Endothelial cell of umbilical vein (primary cell): ENCODE data around the gene MEA1. TPM values are rescaled to one million over a fixed set of nuclear protein-coding genes. Genes with fewer than 3 reads are reported as not detected.
"Not testable (repeated sequence)": the region's sequence is repeated elsewhere in the genome, so short reads cannot be mapped to it uniquely, and the experiment has no call there.

Experiments used
- BruUV-seq: library from RNA; stranded (reverse); fragments of 400-500 nt; replicated peaks from 2 replicates; lab custom pipeline; 2021; lab: Mats Ljungman, UMichigan
- CTCF ChIA-PET: fragments of 300-600, 350-600 bp; sonication (Branson Sonifier 250); formaldehyde crosslinking; loops from one replicate; lab custom pipeline; 2021; ENCODE audit warnings: antibody characterized with exemption, inconsistent platforms; lab: Charles Lee
- POLR2A ChIA-PET: fragments of 300-600, 350-600 bp; sonication (Branson Sonifier 250); formaldehyde crosslinking; loops from one replicate; lab custom pipeline; 2021; ENCODE audit warnings: antibody characterized with exemption, inconsistent platforms; lab: Charles Lee
- DNase-seq: peaks from one replicate; pipeline ENCODE4 v3.0.0-alpha.2; 2011; ENCODE audit warnings: low read depth, low spot score
- FAIRE-seq: peaks from 2 replicates; lab custom pipeline; 2011; peaks lifted over from hg19 to GRCh38; lab: Jason Lieb, UNC
- H2AFZ ChIP-seq: 2 replicates; pipeline ENCODE4 v1.6.0; 2012; ENCODE audit warnings: low read depth, low read length, control low read depth, inconsistent platforms
- H3K27ac ChIP-seq: 2 replicates; pipeline ENCODE4 v1.5.1; 2011; ENCODE audit warnings: low read depth, mild to moderate bottlenecking, control low read depth, low read length, moderate library complexity; ENCODE audit not compliant: insufficient read depth
- H3K27me3 ChIP-seq, 2 experiments: 2 replicates each; pipeline versions ENCODE4 v1.6.0 to v1.6.1; 2011; ENCODE audit warnings: low read length in 2 of 2, mixed read lengths in 1 of 2; ENCODE audit not compliant: control insufficient read depth in 2 of 2, insufficient read depth in 2 of 2
- H3K36me3 ChIP-seq, 2 experiments: 2 replicates in 1 of 2; 3 replicates in 1 of 2; pipeline ENCODE4 v1.5.1; 2011; ENCODE audit warnings: low read length in 2 of 2, mild to moderate bottlenecking in 1 of 2, moderate library complexity in 1 of 2; ENCODE audit not compliant: control insufficient read depth in 2 of 2, insufficient read depth in 2 of 2; ENCODE audit errors: extremely low read depth in 1 of 2
- H3K4me1 ChIP-seq: 3 replicates; pipeline ENCODE4 v1.5.1; 2011; ENCODE audit warnings: mild to moderate bottlenecking, low read length; ENCODE audit not compliant: control insufficient read depth, insufficient read depth; ENCODE audit errors: extremely low read depth
- H3K4me2 ChIP-seq: 2 replicates; pipeline ENCODE4 v1.6.1; 2011; ENCODE audit warnings: low read length, control low read depth, mixed read lengths; ENCODE audit not compliant: insufficient read depth
- H3K4me3 ChIP-seq, 3 experiments: fragments of 200-600 bp in 1 of 3; sonication (generic), shearing (Covaris generic) in 1 of 3; replicated peaks in 1 of 3; 2 replicates each; pipeline ENCODE4 v1.5.1; 2011 to 2016; ENCODE audit warnings: control low read depth in 3 of 3, low read length in 3 of 3, mild to moderate bottlenecking in 2 of 3, inconsistent platforms in 1 of 3, low read depth in 1 of 3, moderate library complexity in 1 of 3; ENCODE audit not compliant: insufficient read depth in 1 of 3
- H3K79me2 ChIP-seq: 2 replicates; pipeline ENCODE4 v1.6.0; 2012; ENCODE audit warnings: low read length, inconsistent platforms; ENCODE audit not compliant: control insufficient read depth, insufficient read depth
- H3K9ac ChIP-seq: replicated peaks from 2 replicates; pipeline ENCODE3; 2011; ENCODE audit warnings: low read length, control low read depth; ENCODE audit not compliant: insufficient read depth; ENCODE audit errors: extremely low read depth
- H3K9me1 ChIP-seq: replicated peaks from 3 replicates; pipeline ENCODE4 v1.6.0; 2011; ENCODE audit warnings: mild to moderate bottlenecking, low read length; ENCODE audit not compliant: control insufficient read depth, insufficient read depth; ENCODE audit errors: extremely low read depth
- H3K9me3 ChIP-seq: replicated peaks from 2 replicates; pipeline ENCODE4 v1.5.1; 2012; ENCODE audit warnings: low read length, inconsistent platforms; ENCODE audit not compliant: control insufficient read depth, insufficient read depth
- H4K20me1 ChIP-seq: replicated peaks from 2 replicates; pipeline ENCODE3; 2011; ENCODE audit warnings: mild to moderate bottlenecking, low read length; ENCODE audit not compliant: control insufficient read depth, insufficient read depth; ENCODE audit errors: extremely low read depth
- CTCF ChIP-seq, 2 donors: IDR thresholded peaks; 1 replicate in 1 of 2; 2 replicates in 1 of 2; pipeline ENCODE4 v1.5.1; 2011; ENCODE audit warnings: low read length in 2 of 2, mild to moderate bottlenecking in 2 of 2, moderate library complexity in 2 of 2, control low read depth in 1 of 2, inconsistent platforms in 1 of 2, low read depth in 1 of 2; ENCODE audit not compliant: insufficient read depth in 1 of 2; ENCODE audit errors: extremely low read depth in 1 of 2
- EZH2 ChIP-seq: IDR thresholded peaks from 2 replicates; pipeline ENCODE4 v1.6.1; 2012; ENCODE audit warnings: borderline replicate concordance, low read depth, mild to moderate bottlenecking, moderate library complexity, low read length, inconsistent platforms; ENCODE audit not compliant: severe bottlenecking
- FOS ChIP-seq: IDR thresholded peaks from 2 replicates; pipeline ENCODE4 v1.6.1; 2011; ENCODE audit warnings: mild to moderate bottlenecking, low read length, moderate library complexity, borderline replicate concordance; ENCODE audit not compliant: insufficient read depth
- GATA2 ChIP-seq: IDR thresholded peaks from 2 replicates; pipeline ENCODE4 v1.7.0; 2011; ENCODE audit warnings: low read depth, mild to moderate bottlenecking, moderate library complexity, mixed read lengths, low read length; ENCODE audit not compliant: insufficient read length, insufficient read depth
- JUN ChIP-seq: IDR thresholded peaks from 2 replicates; pipeline ENCODE4 v1.6.1; 2011; ENCODE audit warnings: borderline replicate concordance, low read depth; ENCODE audit not compliant: insufficient read length, insufficient read depth
- MAX ChIP-seq: IDR thresholded peaks from 2 replicates; pipeline ENCODE4 v1.6.1; 2011; ENCODE audit not compliant: insufficient read depth, insufficient read length
- MYC ChIP-seq: IDR thresholded peaks from one replicate; pipeline ENCODE4 v1.6.1; 2011; ENCODE audit warnings: mild to moderate bottlenecking, low read depth, low read length
- POLR2A ChIP-seq: IDR thresholded peaks from 2 replicates; pipeline ENCODE4 v1.6.1; 2012; ENCODE audit warnings: low read depth, mild to moderate bottlenecking, control low read depth, low read length
- POLR2AphosphoS5 ChIP-seq: IDR thresholded peaks from 2 replicates; pipeline ENCODE4 v1.6.1; 2012; ENCODE audit warnings: low read depth, mild to moderate bottlenecking, control low read depth, low read length, moderate library complexity; ENCODE audit not compliant: insufficient read depth
- dilution Hi-C: fragments of 300-500 bp; cut with MboI; formaldehyde crosslinking; loops from one replicate; pipeline ENCODE4 v1.15.0; 2019; ENCODE audit warnings: low sequenced_read_pairs; ENCODE audit not compliant: extremely low pct_ligation_motif_present
- intact Hi-C: fragments of 100-400 bp; cut with micrococcal nuclease; formaldehyde crosslinking; loops from one replicate; pipeline ENCODE4 v1.10.0; 2022
- polyA plus RNA-seq, 4 experiments: library from polyadenylated mRNA; depleted of rRNA in 3 of 4; stranded (reverse) in 3 of 4; unstranded in 1 of 4; fragments of >200 nt; gene quantifications; 2 replicates each; pipeline versions ENCODE4 v1.2.1 to v1.2.3, GENCODE V29; 2011 to 2012; ENCODE audit warnings: missing spikeins in 1 of 4
- total RNA-seq: library from RNA; stranded (reverse); gene quantifications from 2 replicates; pipeline ENCODE4 v1.2.3, GENCODE V29; 2021

The MEA1 gene
- total and polyA plus RNA-seq, 2 donors (not counting 3 experiments of a cell fraction or from before 2014, with no cell fraction given): 62.5 to 69.5 TPM

GRCh38 chr6:43001843-43002242 lies 11.9 kb downstream of the MEA1 start:
- Histone ChIP-seq H3K9me1 (no peaks in the 10 kb centered on the region), H3K9ac (no peak overlapping the region), H4K20me1 (no peaks in the 10 kb centered on the region), H3K9me3 (no peaks in the 10 kb centered on the region), H3K4me2 (no peak overlapping the region), H3K36me3 (peaks cover 0 to 2% of the 10 kb centered on the region in 2 experiments), H3K4me3 (no peak overlapping the region), H3K27me3 (no peaks in the 10 kb centered on the region), H2AFZ (no peak overlapping the region), H3K27ac (no peak overlapping the region), H3K79me2 (no peaks in the 10 kb centered on the region), H3K4me1 (no peaks in the 10 kb centered on the region)
- no TSS peak for BruUV-seq
- CTCF ChIA-PET: interaction anchor here (0.6 to 0.8 kb wide), 2 partner anchors 142 to 1134 kb away, joined by 3 to 4 read pairs; no protein-coding TSS in a partner anchor
- TF ChIP-seq FOS: no peak
- TF ChIP-seq GATA2: no peak
- no peak for TF ChIP-seq MAX
- TF ChIP-seq POLR2A: no peak
- TF ChIP-seq CTCF (IDR thresholded peaks at IDR 0.05; ENCODE audit: extremely low read depth in 1 of 2, insufficient read depth in 1 of 2, low read depth in 1 of 2, low read length in 2 of 2): no peak
- no peak for TF ChIP-seq POLR2AphosphoS5
- no peak for TF ChIP-seq JUN
- no peak for TF ChIP-seq EZH2
- no peak for TF ChIP-seq MYC
- DNase-seq (no peak), FAIRE-seq (no peak)
- dilution Hi-C loops: no loop called here
- POLR2A ChIA-PET: no interaction called here
- intact Hi-C loops: no loop called here

GRCh38 chr6:42998205-42998604 lies 15.5 kb downstream of the MEA1 start:
- dilution Hi-C loops, H3K4me3 ChIP-seq, H3K79me2 ChIP-seq, H3K9me1 ChIP-seq, H2AFZ ChIP-seq, intact Hi-C loops, H3K9ac ChIP-seq, BruUV-seq, H3K4me2 ChIP-seq, H3K9me3 ChIP-seq, H3K27me3 ChIP-seq, FAIRE-seq, DNase-seq, H3K36me3 ChIP-seq, POLR2A ChIA-PET, H4K20me1 ChIP-seq, H3K27ac ChIP-seq, H3K4me1 ChIP-seq: not testable (repeated sequence)
- CTCF ChIA-PET: interaction anchor here (1.5 kb wide), 1 partner anchor 145 kb away, joined by 3 read pairs; no protein-coding TSS in a partner anchor
